GM18520 (cell line): ENCODE measurements around the gene DCTN2.
"Not testable (repeated sequence)": the region's sequence is repeated elsewhere in the genome, so short reads cannot be mapped to it uniquely, and the experiment has no call there.

ENCODE experiments used
- ATAC-seq: cut with Tn5 transposase; IDR thresholded peaks from one replicate; pipeline ENCODE4 v1.9.1; 2021; ENCODE audit not compliant: unreplicated experiment

DCTN2 gene

GRCh38 chr12:57577981-57578758 is 31.2 kb upstream of the DCTN2 start:
- no peak for ATAC-seq

DNA sequence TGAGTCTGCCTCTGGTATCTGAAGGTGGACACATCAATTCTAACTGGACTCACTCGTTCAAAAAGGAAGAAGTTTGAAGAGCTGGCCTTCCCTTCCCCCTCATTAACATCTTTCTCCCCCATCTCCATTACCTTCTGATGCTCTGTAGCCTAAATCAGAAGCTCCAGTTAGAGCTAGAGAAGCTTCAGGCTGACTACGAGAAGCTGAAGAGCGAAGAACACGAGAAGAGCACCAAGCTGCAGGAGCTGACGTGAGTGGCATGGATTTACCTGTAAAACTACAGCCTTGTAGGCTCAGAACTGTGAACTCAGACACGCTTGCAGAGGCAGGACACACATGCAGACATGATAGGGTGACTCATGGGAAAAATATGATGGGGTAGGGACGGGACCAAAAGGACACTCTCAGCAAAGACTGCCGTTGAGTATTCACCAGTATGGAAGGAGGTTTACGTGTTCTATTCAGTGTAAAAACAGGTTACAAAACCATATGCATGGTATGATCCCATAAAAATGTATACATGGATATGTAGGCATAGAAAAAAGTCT is 29.7 kb upstream of the DCTN2 start:
- ATAC-seq = no peak

DNA sequence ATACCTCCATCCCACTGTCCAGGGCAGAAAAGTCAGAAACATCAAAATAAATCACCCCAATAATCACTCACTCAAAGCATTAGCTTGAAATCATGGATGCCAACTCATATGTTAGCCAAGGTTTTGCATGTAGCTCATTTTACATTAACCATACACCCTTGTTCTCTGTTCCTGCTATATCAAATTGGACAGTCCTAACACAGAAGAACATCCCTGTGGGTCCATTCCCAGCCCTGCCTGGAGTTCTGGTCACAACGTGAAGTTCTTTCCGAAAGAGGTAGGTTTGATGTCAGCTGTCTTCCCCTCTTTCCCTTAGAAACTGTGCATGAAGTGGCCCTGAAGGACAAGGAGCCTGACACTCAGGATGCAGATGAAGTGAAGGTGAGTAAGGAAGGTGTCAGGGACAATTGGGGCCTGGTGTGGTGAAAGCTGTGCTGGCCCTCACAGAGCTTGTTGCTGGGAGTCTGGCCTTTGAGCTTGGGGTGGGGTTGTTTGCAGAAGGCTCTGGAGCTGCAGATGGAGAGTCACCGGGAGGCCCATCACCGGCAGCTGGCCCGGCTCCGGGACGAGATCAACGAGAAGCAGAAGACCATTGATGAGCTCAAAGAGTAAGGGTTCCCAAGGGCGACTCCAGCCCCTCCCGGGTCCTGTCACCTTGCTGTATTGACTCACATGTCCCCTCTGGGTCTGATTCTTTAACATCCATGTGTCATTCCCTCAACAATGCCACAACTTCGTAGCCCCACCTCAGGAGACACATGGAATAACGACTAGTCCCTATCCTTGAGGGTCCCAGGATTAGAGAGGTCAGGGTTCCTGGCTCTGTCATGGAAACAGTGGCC is 29.0 kb upstream of the DCTN2 start:
- no peak for ATAC-seq

DNA sequence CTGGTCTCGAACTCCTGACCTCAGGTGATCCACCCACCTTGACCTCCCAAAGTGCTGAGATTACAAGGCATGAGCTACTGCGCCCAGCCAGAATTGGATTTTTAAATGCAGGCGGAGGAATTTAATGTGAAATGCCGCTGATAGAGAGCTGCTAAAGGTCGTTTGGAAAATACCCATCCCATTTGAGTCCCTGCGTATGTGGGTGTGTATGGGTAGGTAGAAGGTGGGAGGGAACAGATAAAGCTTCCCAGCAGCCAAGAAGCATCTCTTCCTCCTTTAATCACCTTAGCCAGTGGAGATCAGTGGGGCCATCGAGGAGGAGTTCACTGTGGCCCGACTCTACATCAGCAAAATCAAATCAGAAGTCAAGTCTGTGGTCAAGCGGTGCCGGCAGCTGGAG is 27.8 kb upstream of the DCTN2 start:
- ATAC-seq = no peak

GRCh38 chr12:57571926-57572762 is 25.2 kb upstream of the DCTN2 start:
- ATAC-seq = no peak

DNA sequence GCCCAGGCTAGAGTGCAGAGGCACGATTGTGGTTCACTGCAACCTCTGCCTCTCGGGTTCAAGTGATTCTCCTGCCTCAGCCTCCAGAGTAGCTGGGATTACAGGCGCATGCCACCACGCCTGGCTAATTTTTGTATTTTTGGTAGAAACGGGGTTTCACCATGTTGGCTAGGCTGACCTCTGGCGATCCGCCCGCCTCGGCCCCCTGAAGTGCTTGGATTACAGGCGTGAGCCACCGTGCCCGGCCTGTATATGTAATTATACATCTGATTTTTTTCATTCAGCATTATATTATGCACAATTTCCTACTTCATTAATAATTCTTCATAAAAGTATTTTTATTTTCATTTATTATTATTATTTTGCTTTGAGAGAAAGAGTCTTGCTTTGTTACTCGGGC is 23.4 kb upstream of the DCTN2 start:
- ATAC-seq = not testable (repeated sequence)

DNA sequence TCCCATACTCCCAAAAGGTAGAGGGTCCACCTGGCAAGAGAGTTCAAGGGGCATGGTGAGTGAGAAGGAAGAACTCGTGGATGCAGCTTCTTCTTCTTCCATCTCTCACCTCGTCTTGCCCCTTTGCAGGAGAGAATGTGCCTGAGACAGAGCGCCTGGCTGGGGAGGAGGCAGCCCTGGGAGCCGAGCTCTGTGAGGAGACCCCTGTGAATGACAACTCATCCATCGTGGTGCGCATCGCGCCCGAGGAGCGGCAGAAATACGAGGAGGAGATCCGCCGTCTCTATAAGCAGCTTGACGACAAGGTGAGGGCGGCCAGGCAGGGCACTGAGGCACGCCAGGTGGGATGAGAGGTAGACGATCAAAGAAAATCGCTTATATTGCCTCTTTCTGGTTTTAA is 22.9 kb upstream of the DCTN2 start:
- ATAC-seq = no peak

GRCh38 chr12:57568838-57569237 is 21.8 kb upstream of the DCTN2 start:
- no peak for ATAC-seq

DNA sequence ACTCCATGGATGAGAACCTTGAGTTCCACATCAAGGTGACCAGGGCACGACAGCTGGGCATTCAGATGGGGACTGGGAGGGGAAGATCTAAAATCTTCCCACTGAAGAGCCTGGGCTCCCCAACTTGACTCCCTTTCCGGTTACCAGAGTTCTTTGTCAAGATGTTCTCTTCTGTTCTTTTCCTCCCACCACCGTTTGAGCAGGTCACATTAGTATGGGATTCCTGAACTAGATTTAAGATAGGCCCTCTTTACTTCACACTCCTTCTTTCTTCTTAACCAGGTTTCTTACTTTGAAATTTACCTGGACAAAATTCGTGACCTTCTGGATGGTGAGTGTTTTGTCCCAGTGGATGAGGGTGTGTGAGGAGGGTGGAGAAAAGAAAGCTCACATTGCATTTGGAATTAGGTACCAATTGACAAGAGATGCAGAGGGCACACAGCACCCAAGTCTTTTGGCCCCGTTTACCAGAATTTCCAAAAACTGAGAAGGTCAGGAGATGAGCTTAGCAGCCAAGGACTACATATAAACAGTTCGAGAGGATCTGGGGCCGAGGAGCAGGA is 17.3 kb upstream of the DCTN2 start:
- no peak for ATAC-seq

DNA sequence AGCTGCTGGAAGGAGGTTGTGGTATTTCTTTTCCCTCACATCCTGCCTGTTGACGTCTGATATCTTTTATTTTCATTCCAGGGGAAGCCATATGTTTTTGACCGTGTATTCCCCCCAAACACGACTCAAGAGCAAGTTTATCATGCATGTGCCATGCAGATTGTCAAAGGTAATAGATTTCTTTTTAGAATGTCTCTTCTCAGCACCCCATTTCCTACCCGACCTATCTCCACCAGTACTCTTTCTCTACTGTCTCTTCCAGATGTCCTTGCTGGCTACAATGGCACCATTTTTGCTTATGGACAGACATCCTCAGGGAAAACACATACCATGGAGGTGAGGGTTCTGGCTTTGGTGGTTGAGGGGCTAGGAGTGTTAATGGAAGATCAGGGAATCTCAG is 16.4 kb upstream of the DCTN2 start:
- no peak for ATAC-seq

GRCh38 chr12:57561117-57561516 is 14.1 kb upstream of the DCTN2 start:
- ATAC-seq = not testable (repeated sequence)

DNA sequence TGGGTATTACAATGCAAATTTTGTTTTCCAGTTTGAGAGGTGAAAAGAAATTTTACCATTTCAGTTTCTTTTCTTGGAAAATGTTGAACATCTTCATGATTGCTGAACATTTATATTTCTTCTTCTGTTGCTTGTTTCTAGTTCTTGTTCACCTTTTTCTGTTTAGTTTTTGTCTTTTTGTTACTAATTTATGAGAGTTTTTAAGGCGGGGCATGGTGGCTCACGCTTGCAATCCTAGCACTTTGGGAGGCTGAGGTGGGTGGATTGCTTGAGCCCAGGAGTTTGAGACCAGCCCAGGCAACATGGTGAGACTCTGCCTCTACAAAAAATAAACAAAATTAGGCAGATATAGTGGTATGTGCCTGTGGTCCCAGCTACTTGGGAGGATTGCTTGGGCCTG is 13.5 kb upstream of the DCTN2 start:
- no peak for ATAC-seq

GRCh38 chr12:57558864-57559263 is 11.9 kb upstream of the DCTN2 start:
- no peak for ATAC-seq

- no peak for ATAC-seq
Observed at GRCh38 chr12:57554897-57555296, 7.9 kb upstream of the DCTN2 start.

DNA sequence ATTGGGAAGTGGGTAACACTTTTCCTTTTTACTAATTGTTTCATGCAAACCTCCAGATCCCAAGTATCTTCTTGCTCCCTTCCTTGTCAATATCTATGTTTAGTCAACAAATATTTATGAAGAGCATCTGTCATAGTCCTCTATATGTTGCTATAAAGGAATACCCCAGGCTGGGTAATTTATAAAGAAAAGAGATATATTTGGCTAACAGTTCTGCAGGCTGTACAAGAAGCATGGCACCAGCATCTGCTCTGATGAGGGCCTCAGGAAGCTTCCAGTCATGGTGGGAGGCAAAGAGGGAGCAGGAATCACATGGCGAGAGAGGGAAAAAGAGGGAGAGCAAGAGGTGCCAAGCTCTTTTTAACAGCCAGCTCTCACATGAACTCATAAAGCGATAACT is 7.5 kb upstream of the DCTN2 start:
- ATAC-seq = no peak

- ATAC-seq = no peak
Observed at GRCh38 chr12:57553343-57554202, 6.6 kb upstream of the DCTN2 start.

- no peak for ATAC-seq
Observed at GRCh38 chr12:57552835-57553313, 5.9 kb upstream of the DCTN2 start.

DNA sequence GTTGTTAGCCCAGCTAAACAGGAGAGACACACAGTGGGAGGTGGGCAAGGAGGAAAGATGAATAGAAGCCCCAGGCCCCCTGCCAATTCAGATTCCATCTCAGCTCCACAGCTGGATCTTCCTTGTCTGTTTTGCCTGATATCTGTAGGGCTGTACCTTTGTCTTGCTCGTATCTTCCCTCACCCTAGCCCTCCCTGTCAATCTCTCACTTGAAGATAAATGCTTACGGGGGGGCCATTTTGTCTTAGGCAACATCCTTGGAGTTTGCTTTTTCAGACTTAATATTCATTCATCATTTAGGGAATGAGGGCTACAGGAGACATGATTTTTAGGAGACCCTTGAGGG is 5.3 kb upstream of the DCTN2 start:
- ATAC-seq = no peak

DNA sequence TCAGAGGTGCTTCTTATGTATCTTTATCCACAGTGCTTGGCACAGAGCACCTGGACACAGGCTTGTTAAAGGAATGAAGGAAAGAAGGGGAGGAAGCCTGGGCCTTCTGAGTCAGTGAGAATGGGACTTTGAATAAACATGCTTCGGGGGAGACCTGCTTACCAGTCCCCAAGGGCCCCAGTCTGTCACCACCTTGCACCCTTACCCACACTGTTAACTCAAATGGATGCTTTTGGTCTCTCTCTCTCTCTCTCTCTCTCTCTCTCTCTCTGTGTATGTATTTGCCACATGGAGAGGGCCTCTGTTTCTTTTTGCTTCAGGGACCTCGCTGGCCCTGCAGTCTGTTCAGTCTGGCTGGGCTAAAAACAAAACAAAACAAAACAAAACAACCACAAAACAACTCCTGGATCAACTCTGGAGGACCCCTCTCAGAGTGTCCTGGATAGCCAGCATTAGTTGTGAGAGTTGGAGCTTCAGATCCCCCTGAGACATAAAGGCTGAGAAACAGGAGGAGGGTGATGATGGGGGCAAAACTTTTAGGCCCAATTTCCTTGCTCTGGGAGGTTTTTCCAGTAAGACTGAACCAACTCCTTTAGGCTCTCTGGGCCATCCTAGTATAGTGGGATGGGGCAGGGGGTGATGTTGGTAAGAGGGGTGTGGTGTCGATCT is 4.8 kb upstream of the DCTN2 start:
- ATAC-seq = no peak
